Mononuclear cell (primary cell): ENCODE data around the gene TEPSIN. TPM values are rescaled to one million over a fixed set of nuclear protein-coding genes. Genes with fewer than 3 reads are reported as not detected.

ENCODE experiments used
- H3K27me3 ChIP-seq: 2 replicates; pipeline ENCODE4 v1.6.0; 2011; ENCODE audit warnings: low read length, control low read depth; ENCODE audit not compliant: insufficient read depth
- H3K4me1 ChIP-seq: 2 replicates; pipeline ENCODE4 v1.5.1; 2011; ENCODE audit warnings: mild to moderate bottlenecking, low read length, control low read depth; ENCODE audit not compliant: insufficient read depth
- H3K4me3 ChIP-seq: 2 replicates; pipeline ENCODE4 v1.5.1; 2011; ENCODE audit warnings: mild to moderate bottlenecking, low read length, moderate library complexity
- H3K9me3 ChIP-seq: 2 replicates; pipeline ENCODE4 v1.5.1; 2011; ENCODE audit warnings: low read depth, mild to moderate bottlenecking, control low read depth, low read length
- total RNA-seq: library from RNA; depleted of rRNA; stranded (reverse); fragments of >200 nt; gene quantifications from one replicate; pipeline ENCODE4 v1.2.3, GENCODE V29; 2012

TEPSIN gene
- total RNA-seq, 1 donor: 39.6 TPM

- Histone ChIP-seq H3K4me3 (no peak overlapping the region), H3K9me3 (no peaks in the 10 kb centered on the region), H3K4me1 (no peaks in the 10 kb centered on the region), H3K27me3 (no peaks in the 10 kb centered on the region)
These were observed 49.8 kb downstream of the TEPSIN start for GRCh38 chr17:81189016-81189415.

GRCh38 chr17:81188491-81188840, 50.4 kb downstream of the TEPSIN start:
- H3K4me1 ChIP-seq: no peaks in the 10 kb centered on the region
- H3K27me3 ChIP-seq: no peaks in the 10 kb centered on the region
- H3K9me3 ChIP-seq: no peaks in the 10 kb centered on the region
- no peak overlapping the region for H3K4me3 ChIP-seq

- H3K27me3 ChIP-seq: no peaks in the 10 kb centered on the region
- H3K9me3 ChIP-seq: no peaks in the 10 kb centered on the region
- no peaks in the 10 kb centered on the region for H3K4me1 ChIP-seq
- H3K4me3 ChIP-seq: no peak overlapping the region
These were observed 51.0 kb downstream of the TEPSIN start for GRCh38 chr17:81187586-81188490.

GRCh38 chr17:81187120-81187519, 51.7 kb downstream of the TEPSIN start:
- H3K27me3 ChIP-seq: no peaks in the 10 kb centered on the region
- H3K4me3 ChIP-seq: no peak overlapping the region

GRCh38 chr17:81186203-81186602, 52.7 kb downstream of the TEPSIN start:
- H3K4me1 ChIP-seq: no peaks in the 10 kb centered on the region
- H3K9me3 ChIP-seq: no peaks in the 10 kb centered on the region
- no peak overlapping the region for H3K4me3 ChIP-seq
- H3K27me3 ChIP-seq: no peaks in the 10 kb centered on the region

More at GRCh38 chr17:81187120-81187519, 51.7 kb downstream of the TEPSIN start:
- Histone ChIP-seq H3K9me3 (no peaks in the 10 kb centered on the region), H3K4me1 (no peaks in the 10 kb centered on the region)

GRCh38 chr17:81184555-81184954, 54.3 kb downstream of the TEPSIN start:
- Histone ChIP-seq H3K4me1 (no peaks in the 10 kb centered on the region), H3K9me3 (no peaks in the 10 kb centered on the region), H3K4me3 (no peak overlapping the region), H3K27me3 (no peaks in the 10 kb centered on the region)

GRCh38 chr17:81183807-81184206, 55.0 kb downstream of the TEPSIN start:
- Histone ChIP-seq H3K9me3 (no peaks in the 10 kb centered on the region), H3K4me3 (no peak overlapping the region), H3K27me3 (no peaks in the 10 kb centered on the region), H3K4me1 (no peaks in the 10 kb centered on the region)

- Histone ChIP-seq H3K27me3 (no peaks in the 10 kb centered on the region), H3K4me3 (no peak overlapping the region), H3K9me3 (no peaks in the 10 kb centered on the region), H3K4me1 (no peaks in the 10 kb centered on the region)
These were observed 55.5 kb downstream of the TEPSIN start for GRCh38 chr17:81183316-81183715.

- no peaks in the 10 kb centered on the region for H3K27me3 ChIP-seq
- H3K4me3 ChIP-seq: no peak overlapping the region
- no peaks in the 10 kb centered on the region for H3K9me3 ChIP-seq
- H3K4me1 ChIP-seq: no peaks in the 10 kb centered on the region
These were observed 56.3 kb downstream of the TEPSIN start for GRCh38 chr17:81182596-81182995.

- Histone ChIP-seq H3K9me3 (no peaks in the 10 kb centered on the region), H3K4me1 (no peaks in the 10 kb centered on the region), H3K4me3 (no peak overlapping the region), H3K27me3 (no peaks in the 10 kb centered on the region)
These were observed 57.1 kb downstream of the TEPSIN start for GRCh38 chr17:81181811-81182185.

GRCh38 chr17:81180836-81181810, 57.7 kb downstream of the TEPSIN start:
- H3K9me3 ChIP-seq: no peaks in the 10 kb centered on the region
- no peaks in the 10 kb centered on the region for H3K4me1 ChIP-seq
- H3K27me3 ChIP-seq: no peaks in the 10 kb centered on the region
- no peak overlapping the region for H3K4me3 ChIP-seq

- Histone ChIP-seq H3K4me1 (no peaks in the 10 kb centered on the region), H3K4me3 (no peak overlapping the region), H3K9me3 (no peaks in the 10 kb centered on the region), H3K27me3 (no peaks in the 10 kb centered on the region)
These were observed 59.0 kb downstream of the TEPSIN start for GRCh38 chr17:81179861-81180260.

- Histone ChIP-seq H3K9me3 (no peaks in the 10 kb centered on the region), H3K4me3 (no peak overlapping the region), H3K4me1 (no peaks in the 10 kb centered on the region), H3K27me3 (no peaks in the 10 kb centered on the region)
These were observed 59.6 kb downstream of the TEPSIN start for GRCh38 chr17:81179220-81179619.
